ENCODE results near the gene COPB1. TPM values are rescaled to one million over a fixed set of nuclear protein-coding genes. Genes with fewer than 3 reads are reported as not detected.

COPB1 gene
- total RNA-seq (ENCODE audit: low replicate concordance): 184 and 221 TPM in 2 replicates

- peak within 1 kb of the TSS; percentile 80 for H3K4me3 ChIP-seq (ENCODE audit: low read depth, low read length)
- peak; percentile 94 for DNase-seq (ENCODE audit: low read depth)
- no peak for TF ChIP-seq CTCF (IDR thresholded peaks at IDR 0.05; ENCODE audit: insufficient read depth, low read length)
These were observed at the start of gene COPB1 for GRCh38 chr11:14499560-14500180. COPB1 (minus strand) TSS chr11:14499811; CDS start chr11:14498928, 883 bp downstream.

- DNase-seq (ENCODE audit: low read depth): no peak
- H3K4me3 ChIP-seq (ENCODE audit: low read depth, low read length): no peak overlapping the region
- TF ChIP-seq CTCF (IDR thresholded peaks at IDR 0.05; ENCODE audit: insufficient read depth, low read length): no peak
These were observed 47.8 kb upstream of the COPB1 start for GRCh38 chr11:14547440-14547839.

- H3K4me3 ChIP-seq (ENCODE audit: low read depth, low read length): no peak overlapping the region
- no peak for TF ChIP-seq CTCF (IDR thresholded peaks at IDR 0.05; ENCODE audit: insufficient read depth, low read length)
- no peak for DNase-seq (ENCODE audit: low read depth)
These were observed 47.1 kb upstream of the COPB1 start for GRCh38 chr11:14546672-14547071.

- no peak for TF ChIP-seq CTCF (IDR thresholded peaks at IDR 0.05; ENCODE audit: insufficient read depth, low read length)
- H3K4me3 ChIP-seq (ENCODE audit: low read depth, low read length): no peak overlapping the region
- DNase-seq (ENCODE audit: low read depth): peak; percentile 84
These were observed 45.0 kb upstream of the COPB1 start for GRCh38 chr11:14544611-14545010.

GRCh38 chr11:14543260-14543659, 43.6 kb upstream of the COPB1 start:
- no peak for TF ChIP-seq CTCF (IDR thresholded peaks at IDR 0.05; ENCODE audit: insufficient read depth, low read length)
- no peak for DNase-seq (ENCODE audit: low read depth)
- no peak overlapping the region for H3K4me3 ChIP-seq (ENCODE audit: low read depth, low read length)

- H3K4me3 ChIP-seq (ENCODE audit: low read depth, low read length): no peak overlapping the region
- no peak for TF ChIP-seq CTCF (IDR thresholded peaks at IDR 0.05; ENCODE audit: insufficient read depth, low read length)
- no peak for DNase-seq (ENCODE audit: low read depth)
These were observed 42.7 kb upstream of the COPB1 start for GRCh38 chr11:14542324-14542723.
